ENCODE data around the gene PRND. TPM values are rescaled to one million over a fixed set of nuclear protein-coding genes. Genes with fewer than 3 reads are reported as not detected.

Gene PRND
- total and polyA plus RNA-seq, 2 of the 8 experiments (the other 6 are each of a cell fraction or from before 2014, with no cell fraction given): 0.09 to 0.11 TPM

DNA sequence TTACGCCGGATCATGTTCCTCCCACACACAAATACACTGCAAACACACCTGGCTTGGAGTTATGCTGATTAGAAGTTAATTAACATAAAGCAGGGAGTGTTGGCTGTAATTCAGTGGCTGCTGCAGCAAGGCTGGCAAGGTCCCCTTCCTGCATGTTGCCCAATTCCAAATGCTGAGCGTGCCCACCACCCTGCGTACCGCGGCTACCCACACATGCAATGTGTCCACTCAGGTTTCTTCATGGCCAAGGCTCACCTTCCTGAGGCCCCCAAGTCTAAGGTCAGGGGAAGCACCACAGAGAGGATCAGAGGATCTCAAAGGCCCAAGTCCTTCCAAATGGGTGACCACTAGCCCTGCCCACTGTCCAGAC is 11.6 kb upstream of the PRND start:
- Histone ChIP-seq H3K79me1 (ENCODE audit: low read depth, low read length) (no peaks in the 10 kb centered on the region), H2BK12ac (ENCODE audit: low read depth, low read length) (no peak overlapping the region), H3K4me2 (ENCODE audit: insufficient read depth in 1 of 2, low read depth in 2 of 2, low read length in 2 of 2) (no peak overlapping the region; a peak in 1 of 4 replicates), H4K8ac (ENCODE audit: extremely low read depth, insufficient read depth, low read length) (no peak overlapping the region), H2BK120ac (replicated peaks; ENCODE audit: low read depth, low read length) (no peak overlapping the region), H3K56ac (replicated peaks; ENCODE audit: insufficient read length, low read depth, low read length) (no peak overlapping the region), H4K5ac (ENCODE audit: insufficient read length, low read depth, low read length) (no peak overlapping the region), H3K27me3 (replicated peaks in 1 of 4; ENCODE audit: control insufficient read depth in 3 of 4, extremely low read depth in 1 of 4, insufficient read depth in 3 of 4, low read length in 3 of 4) (no peaks in the 10 kb centered on the region), H4K91ac (replicated peaks; ENCODE audit: insufficient read length, low read length) (no peak overlapping the region), H2BK5ac (ENCODE audit: low read depth, low read length) (no peak overlapping the region), H3K14ac (ENCODE audit: insufficient read length) (no peak overlapping the region), H3K9ac (replicated peaks in 1 of 4; ENCODE audit: extremely low read depth in 1 of 4, low read depth in 3 of 4, low read length in 3 of 4) (no peak overlapping the region), H3K9me3 (ENCODE audit: insufficient read depth in 2 of 2, low read depth in 1 of 2, low read length in 1 of 2) (no peaks in the 10 kb centered on the region), H2BK20ac (ENCODE audit: low read length) (no peak overlapping the region), H3K27ac (ENCODE audit: low read depth, low read length) (no peak overlapping the region), H3K4me3 (ENCODE audit: extremely low read depth in 1 of 4, insufficient read depth in 2 of 4, low read depth in 3 of 4, low read length in 4 of 4) (no peak overlapping the region), H4K20me1 (replicated peaks in 1 of 2; ENCODE audit: control insufficient read depth in 1 of 2, insufficient read depth in 2 of 2, low read length in 2 of 2) (no peaks in the 10 kb centered on the region), H3K4me1 (replicated peaks in 1 of 4; ENCODE audit: control insufficient read depth in 3 of 4, insufficient read depth in 4 of 4, low read length in 3 of 4) (peaks cover 0 to 5% (median 0%) of the 10 kb centered on the region in 4 experiments; a peak in 3 of 7 replicates), H3K36me3 (ENCODE audit: control insufficient read depth in 2 of 4, insufficient read depth in 4 of 4, low read length in 3 of 4) (no peaks in the 10 kb centered on the region), H3K79me2 (ENCODE audit: control insufficient read depth in 1 of 2, insufficient read depth in 2 of 2, low read length in 2 of 2) (no peaks in the 10 kb centered on the region), H2AK5ac (ENCODE audit: low read depth, low read length) (no peak overlapping the region), H3K18ac (ENCODE audit: extremely low read depth, low read length) (no peak overlapping the region), H2BK15ac (ENCODE audit: low read length) (0 out of 2 replicates have a peak overlapping the region, but pooled peaks have one; percentile 54), H3K23ac (ENCODE audit: insufficient read length) (no peak overlapping the region), H2AFZ (ENCODE audit: low read length) (no peak overlapping the region; the same call in 1 of the 2 replicates), H3K23me2 (ENCODE audit: low read depth, low read length) (no peaks in the 10 kb centered on the region), H3K4ac (replicated peaks; ENCODE audit: insufficient read length, low read depth, low read length) (no peak overlapping the region)
- DNase-seq (ENCODE audit: low read depth in 1 of 2, low spot score in 2 of 2): no peak
- ChIA-PET POLR2A (ENCODE audit: partially characterized antibody) (no interaction called here), CTCF (ENCODE audit: partially characterized antibody) (no interaction called here)
- FAIRE-seq: no peak
- 88% methylated on average over 6 of the region's 6 CpGs; no CpG with 5 or more reads in 1 of the 2 experiments for WGBS, 2 experiments (ENCODE audit: extremely low coverage in 1 of 2, insufficient coverage in 1 of 2, insufficient read length in 1 of 2, insufficient replicate concordance in 2 of 2, low coverage in 1 of 2, low lambda C conversion rate in 2 of 2, missing lambda C conversion rate in 1 of 2)
- TF ChIP-seq CREB1 (IDR thresholded peaks at IDR 0.05): no peak
- no peak for TF ChIP-seq TCF12 (IDR thresholded peaks at IDR 0.05; ENCODE audit: low read depth, low read length)
- TF ChIP-seq, protein P1, sequence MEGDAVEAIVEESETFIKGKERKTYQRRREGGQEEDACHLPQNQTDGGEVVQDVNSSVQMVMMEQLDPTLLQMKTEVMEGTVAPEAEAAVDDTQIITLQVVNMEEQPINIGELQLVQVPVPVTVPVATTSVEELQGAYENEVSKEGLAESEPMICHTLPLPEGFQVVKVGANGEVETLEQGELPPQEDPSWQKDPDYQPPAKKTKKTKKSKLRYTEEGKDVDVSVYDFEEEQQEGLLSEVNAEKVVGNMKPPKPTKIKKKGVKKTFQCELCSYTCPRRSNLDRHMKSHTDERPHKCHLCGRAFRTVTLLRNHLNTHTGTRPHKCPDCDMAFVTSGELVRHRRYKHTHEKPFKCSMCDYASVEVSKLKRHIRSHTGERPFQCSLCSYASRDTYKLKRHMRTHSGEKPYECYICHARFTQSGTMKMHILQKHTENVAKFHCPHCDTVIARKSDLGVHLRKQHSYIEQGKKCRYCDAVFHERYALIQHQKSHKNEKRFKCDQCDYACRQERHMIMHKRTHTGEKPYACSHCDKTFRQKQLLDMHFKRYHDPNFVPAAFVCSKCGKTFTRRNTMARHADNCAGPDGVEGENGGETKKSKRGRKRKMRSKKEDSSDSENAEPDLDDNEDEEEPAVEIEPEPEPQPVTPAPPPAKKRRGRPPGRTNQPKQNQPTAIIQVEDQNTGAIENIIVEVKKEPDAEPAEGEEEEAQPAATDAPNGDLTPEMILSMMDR (IDR thresholded peaks at IDR 0.05; ENCODE audit: control extremely low read depth in 1 of 3, insufficient read depth in 1 of 3, low read depth in 1 of 3, low read length in 3 of 3): no peak
- no peak for TF ChIP-seq BRCA1 (IDR thresholded peaks at IDR 0.05; ENCODE audit: low read depth, low read length)
